ACC112 (cell line): ENCODE measurements around the gene DHDH.
A peak's percentile ranks its signal among the peaks of the same experiment; 100 is the strongest.

ENCODE experiments used
- H2AFZ ChIP-seq: fragments of 200-600 bp; sonication (generic); one replicate; pipeline ENCODE4 v1.6.0; 2017; ENCODE audit warnings: antibody characterized with exemption, low read length; ENCODE audit not compliant: unreplicated experiment
- H3K27ac ChIP-seq: fragments of 200-600 bp; sonication (generic); 2 replicates; pipeline ENCODE4 v1.5.1; 2014; ENCODE audit warnings: low read depth, mild to moderate bottlenecking, antibody characterized with exemption, low read length, moderate library complexity
- H3K27me3 ChIP-seq: fragments of 200-600 bp; sonication (generic); 2 replicates; pipeline ENCODE4 v1.6.1; 2014; ENCODE audit warnings: mild to moderate bottlenecking, antibody characterized with exemption, low read length, moderate library complexity, mixed read lengths; ENCODE audit not compliant: insufficient read depth
- H3K36me3 ChIP-seq: fragments of 200-600 bp; sonication (generic); 2 replicates; pipeline ENCODE4 v1.6.1; 2016; ENCODE audit warnings: mild to moderate bottlenecking, antibody characterized with exemption, low read length, moderate library complexity, mixed read lengths; ENCODE audit not compliant: insufficient read depth
- H3K4me1 ChIP-seq: fragments of 200-600 bp; sonication (generic); one replicate; pipeline ENCODE4 v1.6.1; 2016; ENCODE audit warnings: low read length, mixed read lengths; ENCODE audit not compliant: insufficient read depth, unreplicated experiment, control insufficient read depth
- H3K4me3 ChIP-seq: fragments of 200-600 bp; sonication (generic); 2 replicates; pipeline ENCODE4 v1.5.1; 2014; ENCODE audit warnings: mild to moderate bottlenecking, low read depth, low read length
- H3K79me2 ChIP-seq: fragments of 200-600 bp; sonication (generic); one replicate; pipeline ENCODE4 v1.6.0; 2016; ENCODE audit warnings: low read length; ENCODE audit not compliant: control insufficient read depth, unreplicated experiment, insufficient read depth

Gene DHDH

DNA sequence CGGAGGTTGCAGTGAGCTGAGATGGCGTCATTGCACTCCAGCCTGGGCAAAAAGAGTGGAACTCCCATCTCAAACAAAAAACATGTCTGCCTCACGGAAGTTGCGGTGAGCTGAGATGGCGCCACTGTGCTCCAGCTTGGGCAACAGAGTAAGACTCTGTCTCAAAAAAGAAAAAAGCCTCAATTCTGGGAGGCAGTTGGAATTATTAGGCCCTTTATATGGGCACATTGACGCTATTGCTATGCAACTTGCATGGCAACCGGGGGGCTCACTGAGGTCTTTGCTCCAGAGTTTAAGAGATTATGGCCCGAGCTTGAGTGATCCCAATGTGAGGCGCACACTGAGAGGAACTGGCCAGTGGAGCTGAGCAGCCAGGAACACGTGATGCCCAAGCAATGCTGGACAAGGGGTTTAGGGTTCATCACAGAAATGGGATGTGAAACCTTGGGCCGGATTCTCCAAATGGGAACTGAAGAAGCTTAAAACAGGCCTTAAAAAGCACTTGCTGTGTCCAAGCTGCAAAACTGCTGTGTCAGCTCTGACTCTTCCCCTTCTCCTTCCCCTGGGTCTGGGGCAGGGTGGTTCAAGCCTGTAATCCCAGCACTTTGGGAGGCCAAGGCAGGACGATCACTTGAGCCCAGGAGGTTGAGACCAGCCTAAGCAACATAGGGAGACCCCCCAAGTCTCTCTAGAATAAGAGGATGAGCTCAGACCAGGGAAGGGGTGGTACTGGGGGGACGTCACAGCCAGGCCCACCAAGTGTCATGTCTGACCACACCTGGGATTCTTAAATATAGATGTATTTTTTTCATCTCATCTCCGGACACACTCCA lies 34.1 kb downstream of the DHDH start:
- H3K36me3 ChIP-seq = peaks cover 22% of the 10 kb centered on the region
- peaks cover 19% of the 10 kb centered on the region for H3K4me1 ChIP-seq
- peak overlapping the region; percentile 58 for H3K27ac ChIP-seq

DNA sequence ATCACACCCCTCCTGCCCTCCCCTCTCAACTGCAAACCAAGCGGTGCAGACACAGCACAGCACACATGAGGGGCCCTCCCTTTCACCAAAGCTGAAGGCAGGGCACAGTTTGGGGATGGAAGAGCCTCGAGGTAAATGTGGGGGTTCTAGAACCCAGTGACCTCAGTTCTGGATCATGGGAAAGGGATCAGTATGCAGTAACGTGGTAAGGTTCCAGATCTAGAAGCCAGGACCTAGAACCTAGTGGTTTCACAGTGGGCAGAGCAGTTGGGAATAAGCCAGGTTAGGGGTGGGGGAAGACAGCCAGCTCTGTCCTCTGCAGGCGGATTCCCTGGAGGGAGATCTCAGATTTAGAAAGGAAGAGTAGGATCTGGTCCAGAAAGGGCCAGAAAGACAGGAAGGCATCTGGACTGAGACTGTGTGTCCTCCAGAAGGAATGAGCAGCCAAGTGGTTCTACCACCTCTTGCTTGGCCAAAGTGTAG lies 34.7 kb downstream of the DHDH start:
- no peaks in the 10 kb centered on the region for H3K27me3 ChIP-seq
- peak overlapping the region; percentile 29 for H3K27ac ChIP-seq
- H3K4me3 ChIP-seq = no peak overlapping the region
- peaks cover 22% of the 10 kb centered on the region for H3K36me3 ChIP-seq
- peaks cover 15% of the 10 kb centered on the region for H3K4me1 ChIP-seq
- peaks cover 19% of the 10 kb centered on the region for H3K79me2 ChIP-seq
- no peak overlapping the region for H2AFZ ChIP-seq

More for the DNA sequence above, 34.1 kb downstream of the DHDH start:
- Histone ChIP-seq H3K27me3 (no peaks in the 10 kb centered on the region), H3K79me2 (peaks cover 19% of the 10 kb centered on the region), H3K4me3 (peak overlapping the region; percentile 97), H2AFZ (no peak overlapping the region)

DNA sequence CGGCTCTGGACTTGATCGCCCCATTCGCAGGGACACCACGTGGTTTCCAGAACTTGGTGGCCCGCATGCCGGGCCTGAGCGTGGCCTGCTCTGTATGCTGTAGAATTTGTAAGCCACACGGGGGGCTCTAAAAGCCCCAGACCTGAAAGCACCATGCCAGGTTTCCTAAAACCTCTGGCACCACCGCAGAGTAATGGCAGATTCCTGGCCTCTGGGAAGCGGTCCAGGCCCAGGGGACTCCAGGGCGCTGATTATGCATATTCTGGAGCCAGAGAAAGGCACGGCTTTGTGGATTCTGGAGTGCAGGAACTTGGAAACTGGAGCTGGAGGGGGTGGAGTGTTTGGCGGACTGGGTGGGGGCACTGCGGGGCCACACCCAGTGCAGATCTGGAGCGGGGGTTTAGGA lies 35.3 kb downstream of the DHDH start:
- H3K27ac ChIP-seq = no peak overlapping the region
- peaks cover 9% of the 10 kb centered on the region for H3K4me1 ChIP-seq

DNA sequence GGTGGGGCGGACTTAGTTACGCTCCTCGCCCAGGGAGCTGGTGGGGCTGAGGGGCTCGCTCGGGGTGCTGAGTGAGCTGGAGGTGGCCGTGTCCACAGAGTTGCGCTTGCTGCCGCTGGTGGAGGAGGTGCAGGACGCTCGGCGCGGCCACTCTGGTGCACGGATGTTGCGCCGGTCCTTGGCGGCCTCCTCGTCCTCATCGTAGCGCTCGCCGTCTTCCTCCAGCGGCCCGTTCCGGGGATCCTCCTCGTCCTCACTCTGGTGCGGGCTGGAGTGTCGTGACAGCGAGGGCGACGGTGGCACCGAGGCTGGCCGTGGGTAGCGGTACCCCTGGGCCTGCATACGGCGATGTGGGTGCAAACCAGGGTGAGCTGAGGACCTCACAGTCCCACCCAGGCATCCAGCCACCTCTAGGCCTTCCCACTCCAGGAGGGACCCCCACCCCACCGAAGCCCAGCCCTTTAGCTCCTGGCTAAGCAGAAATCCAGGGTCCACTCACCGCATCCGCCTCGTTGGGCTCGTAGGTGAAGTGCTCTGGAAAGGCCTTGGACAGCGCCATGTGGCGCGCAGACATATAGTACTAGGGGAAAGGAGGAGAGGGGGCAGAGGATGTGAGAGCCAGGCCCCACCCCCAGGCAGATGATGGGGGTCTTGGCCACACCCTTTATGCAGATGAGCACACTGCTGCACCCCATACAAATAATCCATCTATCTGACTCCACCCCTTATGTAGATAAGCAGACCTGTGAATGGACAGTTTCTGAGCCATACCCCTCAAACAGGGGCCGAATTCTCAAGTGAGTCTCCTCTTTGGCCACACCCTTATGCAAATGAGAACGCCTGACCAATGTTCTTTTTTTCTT lies 36.0 kb downstream of the DHDH start:
- Histone ChIP-seq H3K36me3 (peaks cover 22% of the 10 kb centered on the region), H3K79me2 (peaks cover 19% of the 10 kb centered on the region), H3K27me3 (no peaks in the 10 kb centered on the region), H3K4me3 (no peak overlapping the region), H2AFZ (no peak overlapping the region), H3K27ac (no peak overlapping the region), H3K4me1 (peaks cover 3% of the 10 kb centered on the region)

More for the DNA sequence above, 35.3 kb downstream of the DHDH start:
- Histone ChIP-seq H3K4me3 (no peak overlapping the region), H2AFZ (no peak overlapping the region), H3K79me2 (peaks cover 19% of the 10 kb centered on the region), H3K36me3 (peaks cover 22% of the 10 kb centered on the region), H3K27me3 (no peaks in the 10 kb centered on the region)

DNA sequence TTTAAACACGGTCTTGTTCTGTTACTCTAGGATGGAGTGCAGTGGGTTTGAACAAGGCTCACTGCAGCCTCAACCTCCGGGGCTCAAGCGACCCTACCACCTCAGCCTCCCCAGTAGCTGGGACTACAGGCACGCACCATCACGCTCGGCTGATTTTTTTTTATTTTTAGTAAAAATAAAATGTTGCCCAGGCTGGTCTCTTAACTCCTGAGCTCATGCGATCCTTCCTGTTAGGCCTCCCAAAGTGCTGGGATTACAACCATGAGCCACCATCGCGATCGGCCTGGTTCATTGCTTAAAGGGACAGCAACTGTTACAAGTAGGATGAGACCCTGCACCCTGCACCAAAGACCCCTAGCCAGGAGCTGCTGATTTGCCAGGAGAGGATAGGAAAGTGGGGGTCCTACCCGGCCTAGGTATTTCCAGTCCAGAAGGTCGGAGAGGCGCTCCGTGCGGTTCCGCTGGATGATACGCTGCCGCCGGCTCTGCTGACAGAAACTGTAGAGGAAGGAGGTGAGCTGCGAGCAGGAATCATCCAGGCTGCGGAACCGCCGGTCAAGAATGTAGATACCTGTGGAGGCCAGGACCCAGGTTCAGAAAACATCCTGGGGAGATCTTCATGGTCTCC lies 36.8 kb downstream of the DHDH start:
- Histone ChIP-seq H3K4me1 (no peaks in the 10 kb centered on the region), H2AFZ (no peak overlapping the region), H3K36me3 (peaks cover 22% of the 10 kb centered on the region), H3K4me3 (no peak overlapping the region), H3K27me3 (no peaks in the 10 kb centered on the region), H3K27ac (no peak overlapping the region), H3K79me2 (peaks cover 18% of the 10 kb centered on the region)

DNA sequence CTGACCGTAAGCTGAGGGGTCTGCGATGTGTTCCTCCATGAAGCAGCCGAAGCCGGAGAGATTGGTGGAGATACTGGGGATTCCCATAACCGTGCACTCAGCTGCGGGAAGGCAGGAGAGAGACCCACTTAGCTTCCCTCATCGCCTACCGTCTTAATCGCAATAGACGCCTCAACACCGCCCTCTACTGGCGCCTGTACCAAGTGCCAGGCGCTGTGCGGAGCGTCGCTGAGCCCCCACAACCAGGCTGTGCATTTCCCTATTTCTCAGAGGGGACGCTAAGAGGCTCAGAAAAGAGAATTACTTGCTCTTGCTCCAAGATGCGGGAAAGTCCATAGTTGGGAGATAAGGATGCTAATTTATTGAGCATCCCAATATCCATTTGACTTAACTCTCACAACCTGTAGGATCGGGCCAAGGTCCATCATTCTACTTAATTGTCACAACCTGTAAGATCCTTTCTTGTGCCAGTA lies 37.5 kb downstream of the DHDH start:
- Histone ChIP-seq H3K27me3 (no peaks in the 10 kb centered on the region), H3K36me3 (peaks cover 16% of the 10 kb centered on the region), H3K4me1 (no peaks in the 10 kb centered on the region), H3K27ac (no peak overlapping the region), H3K79me2 (peaks cover 11% of the 10 kb centered on the region), H3K4me3 (no peak overlapping the region), H2AFZ (no peak overlapping the region)

DNA sequence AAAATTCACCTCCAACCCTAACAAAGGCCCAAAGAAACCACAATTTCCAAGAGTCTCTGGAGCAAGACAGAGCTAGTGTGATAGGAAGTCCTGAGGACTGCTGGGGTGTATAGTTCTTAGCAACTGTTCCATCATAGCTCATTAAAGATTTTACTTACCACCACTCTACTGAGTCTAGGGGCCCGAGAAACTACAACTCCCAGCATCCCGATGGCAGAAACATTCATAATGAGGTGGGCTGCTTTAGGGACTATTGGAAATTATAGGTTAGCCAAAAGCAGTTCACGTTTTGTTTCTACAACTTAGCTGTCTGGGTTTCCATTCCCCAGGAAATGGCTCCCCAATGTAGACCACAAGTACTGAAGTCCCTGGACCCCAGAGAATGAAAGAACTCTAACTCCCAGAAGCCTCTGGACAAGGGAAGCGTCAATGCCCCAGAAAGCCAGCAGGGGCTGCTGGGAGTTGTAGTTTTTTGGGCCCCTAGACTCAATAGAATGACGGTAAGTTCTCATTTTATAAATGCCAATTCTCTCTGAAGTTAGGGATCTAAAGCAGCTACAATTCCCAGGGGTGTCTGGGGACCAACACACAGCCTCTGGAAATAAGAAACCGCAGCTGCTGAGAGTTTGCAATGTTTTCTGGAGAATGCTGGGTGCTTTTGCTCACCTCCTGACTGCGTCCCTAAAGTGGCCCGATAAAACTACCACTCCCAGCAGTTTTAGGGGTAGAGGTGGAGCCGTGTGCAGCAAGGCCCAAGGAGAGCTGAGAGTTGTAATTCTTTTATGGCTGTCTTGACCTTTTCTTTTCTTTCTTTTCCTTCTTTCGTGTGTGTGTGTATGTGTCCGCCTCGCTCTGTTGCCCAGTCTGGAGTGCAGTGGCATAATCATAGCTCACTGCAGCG lies 42.7 kb downstream of the DHDH start:
- Histone ChIP-seq H3K27me3 (no peaks in the 10 kb centered on the region), H3K79me2 (no peaks in the 10 kb centered on the region), H3K27ac (no peak overlapping the region), H2AFZ (no peak overlapping the region), H3K4me3 (no peak overlapping the region), H3K36me3 (0 out of 2 replicates have a peak, but pooled peaks cover 11% of the 10 kb centered on the region), H3K4me1 (no peaks in the 10 kb centered on the region)

DNA sequence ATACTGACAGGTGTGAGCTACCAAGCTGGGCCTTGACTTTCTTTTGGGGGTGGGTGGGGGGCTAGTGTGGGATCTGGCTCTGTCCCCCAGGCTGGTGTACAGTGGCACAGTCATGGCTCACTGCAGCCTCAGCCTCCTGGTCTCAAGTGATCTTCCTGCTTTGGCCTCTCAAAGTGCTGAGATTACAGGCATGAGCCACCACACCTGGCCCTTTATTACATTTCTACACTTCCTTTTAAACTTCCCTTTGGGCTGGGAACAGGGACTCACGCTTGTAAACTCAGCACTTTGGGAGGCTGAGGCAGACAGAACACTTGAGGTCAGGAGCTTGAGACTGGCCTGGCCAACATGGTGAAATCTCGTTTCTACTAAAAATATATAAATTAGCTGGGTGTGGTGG lies 43.6 kb downstream of the DHDH start:
- H3K27ac ChIP-seq = no peak overlapping the region
- H3K79me2 ChIP-seq = no peaks in the 10 kb centered on the region

DNA sequence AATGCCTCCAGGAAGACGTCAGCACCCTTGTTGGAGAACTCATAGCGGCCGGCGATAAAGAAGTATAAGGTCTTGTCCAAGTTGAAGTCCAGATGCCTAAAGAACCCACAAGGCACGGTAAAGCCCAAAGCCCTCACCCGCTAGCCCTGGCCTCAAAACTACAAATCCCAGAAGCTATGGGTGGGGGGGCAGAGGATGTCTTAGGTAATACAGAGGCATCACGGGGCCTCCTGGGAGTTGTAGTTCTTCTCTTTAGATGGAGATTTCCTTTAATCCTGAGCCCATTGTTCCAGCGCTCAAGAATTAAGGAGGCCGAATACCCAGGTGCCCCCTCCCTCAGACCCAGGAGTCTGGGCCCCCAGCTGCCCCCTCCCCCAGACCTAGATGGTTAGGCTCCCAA lies 48.8 kb downstream of the DHDH start:
- Histone ChIP-seq H3K4me3 (no peak overlapping the region), H2AFZ (no peak overlapping the region), H3K4me1 (no peaks in the 10 kb centered on the region), H3K27me3 (no peaks in the 10 kb centered on the region), H3K36me3 (0 out of 2 replicates have a peak, but pooled peaks cover 10% of the 10 kb centered on the region), H3K27ac (no peak overlapping the region), H3K79me2 (no peaks in the 10 kb centered on the region)

More for the DNA sequence above, 43.6 kb downstream of the DHDH start:
- Histone ChIP-seq H3K36me3 (0 out of 2 replicates have a peak, but pooled peaks cover 11% of the 10 kb centered on the region), H2AFZ (no peak overlapping the region), H3K4me3 (no peak overlapping the region), H3K4me1 (no peaks in the 10 kb centered on the region), H3K27me3 (no peaks in the 10 kb centered on the region)
